Breast epithelium (tissue), 4 donors: ENCODE results near the gene CAMK1G. TPM values are rescaled to one million over a fixed set of nuclear protein-coding genes. Genes with fewer than 3 reads are reported as not detected.

Experiments
- DNase-seq, 2 donors: peaks; one replicate each; pipeline ENCODE4 v3.0.0-alpha.2; 2019; ENCODE audit warnings: low spot score in 2 of 2
- H3K27ac ChIP-seq, 2 donors: fragments of 200-600 bp; sonication (generic) in 1 of 2; one replicate each; pipeline ENCODE4 v1.5.1; 2016 to 2019; ENCODE audit warnings: mild to moderate bottlenecking in 1 of 2
- H3K27me3 ChIP-seq, 2 donors: fragments of 200-600 bp; sonication (generic) in 1 of 2; one replicate each; pipeline versions ENCODE4 v1.5.1 to v1.6.0; 2017 to 2019; ENCODE audit warnings: control low read depth in 1 of 2, mild to moderate bottlenecking in 1 of 2
- H3K36me3 ChIP-seq: fragments of 200-600 bp; one replicate; pipeline ENCODE4 v1.5.1; 2019
- H3K4me1 ChIP-seq, 2 donors: fragments of 200-600 bp; sonication (generic); one replicate each; pipeline ENCODE4 v1.5.1; 2016 to 2019; ENCODE audit warnings: control low read depth in 1 of 2
- H3K4me3 ChIP-seq, 3 donors: fragments of 200-600 bp; sonication (generic); 1 replicate in 2 of 3; 2 replicates in 1 of 3; pipeline ENCODE4 v1.5.1; 2016 to 2019; ENCODE audit warnings: mild to moderate bottlenecking in 3 of 3, moderate library complexity in 2 of 3
- H3K9me3 ChIP-seq, 2 donors: fragments of 200-600 bp; sonication (generic) in 1 of 2; one replicate each; pipeline ENCODE4 v1.5.1; 2016 to 2019; ENCODE audit warnings: control low read depth in 1 of 2
- CTCF ChIP-seq, 3 donors: fragments of 450-650 bp; IDR thresholded peaks; one replicate each; pipeline ENCODE4 v1.5.1; 2016 to 2017; ENCODE audit warnings: antibody characterized with exemption in 3 of 3, mild to moderate bottlenecking in 3 of 3, moderate library complexity in 3 of 3
- POLR2A ChIP-seq: fragments of 450-650 bp; IDR thresholded peaks from one replicate; pipeline ENCODE4 v1.6.1; 2016; ENCODE audit warnings: antibody characterized with exemption, mild to moderate bottlenecking, moderate library complexity
- POLR2AphosphoS5 ChIP-seq, 3 donors: sonication (generic); formaldehyde crosslinking; IDR thresholded peaks; one replicate each; pipeline ENCODE4 v1.6.1; 2017; ENCODE audit warnings: antibody characterized with exemption in 3 of 3
- intact Hi-C: fragments of 100-400 bp; cut with DNase I; formaldehyde crosslinking; loops from one replicate; pipeline ENCODE4 v1.15.1; 2023; ENCODE audit warnings: low total_unique reads
- total RNA-seq, 3 donors: library from RNA; depleted of rRNA; stranded (reverse); fragments of >200 nt; gene quantifications; one replicate each; pipeline ENCODE4 v1.1.0, GENCODE V29; 2016

The CAMK1G gene
- total RNA-seq, 3 donors from 2014 or later = 0.16 to 1.8 TPM; not detected in 1

GRCh38 chr1:209647156-209647555, 63.6 kb downstream of the CAMK1G start:
- DNase-seq = no peak
- Histone ChIP-seq H3K36me3 (no peaks in the 10 kb centered on the region), H3K4me3 (no peak overlapping the region), H3K27ac (peak overlapping the region in 1 of 2 donors; percentile 39), H3K9me3 (no peaks in the 10 kb centered on the region), H3K27me3 (no peaks in the 10 kb centered on the region), H3K4me1 (peaks cover 4 to 7% of the 10 kb centered on the region in 2 donors)
- TF ChIP-seq POLR2A = no peak
- TF ChIP-seq POLR2AphosphoS5 (IDR thresholded peaks at IDR 0.05) = no peak
- no peak for TF ChIP-seq CTCF (IDR thresholded peaks at IDR 0.05)
- intact Hi-C loops = no loop called here

GRCh38 chr1:209648346-209648745, 64.8 kb downstream of the CAMK1G start:
- Histone ChIP-seq H3K27me3 (no peaks in the 10 kb centered on the region), H3K36me3 (no peaks in the 10 kb centered on the region), H3K27ac (no peak overlapping the region), H3K4me3 (peak overlapping the region in 1 of 3 donors; percentile 3), H3K4me1 (peaks cover 0 to 4% of the 10 kb centered on the region in 2 donors), H3K9me3 (no peaks in the 10 kb centered on the region)
- no peak for TF ChIP-seq POLR2A
- TF ChIP-seq CTCF (IDR thresholded peaks at IDR 0.05) = no peak
- TF ChIP-seq POLR2AphosphoS5 (IDR thresholded peaks at IDR 0.05) = no peak
- intact Hi-C loops = no loop called here
- no peak for DNase-seq

- Histone ChIP-seq H3K9me3 (no peaks in the 10 kb centered on the region), H3K4me3 (peak overlapping the region in 2 of 3 donors; percentile 45 to 49), H3K27me3 (no peaks in the 10 kb centered on the region), H3K4me1 (peaks cover 0 to 5% of the 10 kb centered on the region in 2 donors), H3K27ac (peak overlapping the region; percentile 88 to 90), H3K36me3 (no peaks in the 10 kb centered on the region)
- TF ChIP-seq POLR2AphosphoS5 (IDR thresholded peaks at IDR 0.05) = no peak
- no peak for TF ChIP-seq POLR2A
- TF ChIP-seq CTCF (IDR thresholded peaks at IDR 0.05) = no peak
- DNase-seq = no peak
- intact Hi-C loops = no loop called here
These were observed 65.6 kb downstream of the CAMK1G start for GRCh38 chr1:209648931-209649776.

- intact Hi-C loops = no loop called here
- Histone ChIP-seq H3K4me3 (peak overlapping the region in 2 of 3 donors; percentile 45 to 49), H3K36me3 (no peaks in the 10 kb centered on the region)
These were observed 66.9 kb downstream of the CAMK1G start for GRCh38 chr1:209650454-209650853.

More at GRCh38 chr1:209650454-209650853, 66.9 kb downstream of the CAMK1G start:
- peaks cover 0 to 4% of the 10 kb centered on the region in 2 donors for H3K4me1 ChIP-seq
- no peaks in the 10 kb centered on the region for H3K27me3 ChIP-seq
- DNase-seq = no peak
- peak overlapping the region; percentile 88 to 90 for H3K27ac ChIP-seq
- no peaks in the 10 kb centered on the region for H3K9me3 ChIP-seq
- TF ChIP-seq CTCF (IDR thresholded peaks at IDR 0.05) (no peak), POLR2AphosphoS5 (IDR thresholded peaks at IDR 0.05) (no peak), POLR2A (no peak)
